ENCODE measurements around the gene MINK1. TPM values are rescaled to one million over a fixed set of nuclear protein-coding genes. Genes with fewer than 3 reads are reported as not detected.

The MINK1 gene
- total RNA-seq, result 47.6 TPM
- long read RNA-seq, full-length matches to known transcripts, result 3 of 97 reads
- long read RNA-seq, partial matches to known transcripts, result 66 of 97 reads
- long read RNA-seq, other reads (novel, unspliced or antisense), result 28 of 97 reads

GRCh38 chr17:4833178-4833940, at the start of gene MINK1:
TSS of gene MINK1 (plus strand) at chr17:4833340. CDS start at chr17:4833584, 244 bp downstream.
- intact Hi-C loops (cut with DNase I), result loop anchor here (10.0 kb wide), 1 partner anchor 51 kb away; no protein-coding TSS in a partner anchor
- DNase-seq (peak; percentile 93), ATAC-seq (ENCODE audit: poor library complexity) (peak; percentile 97)

- no peak for ATAC-seq (ENCODE audit: poor library complexity)
- DNase-seq, result no peak
- intact Hi-C loops (cut with DNase I), result loop anchor here (2.0 to 10.0 kb wide), 2 partner anchors 51 to 103 kb away; partner anchors contain the start of genes CXCL16, MED11 and ZMYND15
Measured at GRCh38 chr17:4785311-4786105, 47.6 kb upstream of the MINK1 start.

DNA sequence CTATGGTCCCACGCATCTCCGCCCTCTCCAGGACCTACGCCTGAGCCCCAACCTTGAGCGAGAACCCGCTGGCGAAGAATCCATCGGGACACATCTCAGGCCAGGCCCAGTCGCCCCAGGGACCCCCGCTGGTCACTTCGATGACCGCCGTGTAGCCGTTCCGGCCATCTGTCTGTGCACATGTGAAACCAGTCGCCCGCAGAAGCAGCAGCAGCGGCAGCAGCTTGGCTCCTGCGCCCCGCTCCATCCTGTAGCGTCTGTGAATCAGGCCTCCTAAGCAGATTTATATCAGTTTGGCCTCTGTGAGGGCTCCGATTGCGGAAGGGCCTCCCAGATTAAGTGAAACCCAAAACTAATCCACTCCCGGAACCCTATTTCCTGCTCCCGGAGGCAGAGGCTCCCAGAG, 47.0 kb upstream of the MINK1 start, which contains the start of gene VMO1:
TSS of gene VMO1 (minus strand) at position 259 of the 406 bp plus-strand sequence. CDS start at position 247, 12 bp downstream.
- ATAC-seq (ENCODE audit: poor library complexity) (no peak), DNase-seq (no peak)

DNA sequence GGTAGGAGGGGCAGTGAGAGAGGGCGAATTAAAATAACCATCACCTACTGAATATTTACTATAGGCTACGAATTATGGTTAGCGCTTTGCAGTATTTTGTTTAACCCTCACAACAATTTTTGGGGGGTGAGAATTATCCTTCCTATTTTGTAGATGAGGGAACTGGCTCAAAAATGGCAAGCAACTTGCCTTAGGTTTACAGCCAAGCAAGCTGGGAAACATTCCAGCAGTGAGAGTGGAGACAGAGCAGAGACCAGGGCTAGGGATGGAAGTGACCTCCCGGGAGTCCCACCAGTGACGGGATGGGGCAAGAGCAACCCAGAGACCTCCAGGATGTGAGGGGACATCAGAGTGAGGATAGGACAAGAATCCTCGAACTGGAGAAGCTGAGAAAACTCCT, 46.6 kb upstream of the MINK1 start:
- no peak for ATAC-seq (ENCODE audit: poor library complexity)
- DNase-seq, result no peak
- intact Hi-C loops (cut with DNase I), result loop anchor here (2.0 to 10.0 kb wide), 2 partner anchors 52 to 102 kb away; partner anchors contain the start of genes CXCL16, MED11 and ZMYND15

More for the DNA sequence above, 47.0 kb upstream of the MINK1 start, which contains the start of gene VMO1:
- intact Hi-C loops (cut with DNase I), result loop anchor here (2.0 to 10.0 kb wide), 2 partner anchors 51 to 103 kb away; partner anchors contain the start of genes CXCL16, MED11 and ZMYND15

DNA sequence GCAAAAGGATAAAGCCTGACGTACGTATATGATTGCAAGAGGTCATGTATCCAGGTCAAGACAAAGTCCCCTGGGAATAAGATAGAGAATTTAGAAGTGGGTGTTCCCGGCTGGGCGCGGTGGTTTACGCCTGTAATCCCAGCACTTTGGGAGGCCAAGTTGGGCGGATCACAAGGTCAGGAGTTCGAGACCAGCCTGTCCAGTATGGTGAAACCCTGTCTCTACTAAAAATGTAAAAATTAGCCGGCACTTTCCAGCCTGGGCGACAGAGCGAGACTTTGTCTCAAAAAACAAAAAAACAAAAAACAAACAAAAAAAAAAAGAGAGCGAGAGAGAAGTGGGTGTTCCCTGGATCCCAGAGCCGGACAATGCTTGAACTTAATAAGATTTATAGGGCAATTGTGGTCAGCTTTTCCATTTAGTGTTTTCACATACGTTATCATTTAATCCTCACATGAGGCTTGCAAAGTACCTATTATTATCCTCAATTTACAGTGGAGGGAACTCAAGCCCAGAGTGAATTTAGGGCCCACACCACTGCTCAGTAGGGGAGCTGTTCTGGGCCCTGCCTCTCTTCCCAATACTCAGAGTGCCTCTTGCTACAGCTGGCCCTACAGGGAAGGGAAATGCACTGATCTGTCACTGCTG, 44.9 kb upstream of the MINK1 start:
- DNase-seq (no peak), ATAC-seq (ENCODE audit: poor library complexity) (no peak)
- intact Hi-C loops (cut with DNase I), result loop anchor here (10.0 kb wide), 1 partner anchor 53 kb away; the partner anchor contains the start of genes CXCL16, MED11 and ZMYND15

GRCh38 chr17:4788807-4789700, 44.1 kb upstream of the MINK1 start, which contains the start of gene GLTPD2:
TSS of gene GLTPD2 (plus strand) at chr17:4788964. CDS start at chr17:4789012, 48 bp downstream.
- intact Hi-C loops (cut with DNase I), result loop anchor here (10.0 kb wide), 1 partner anchor 54 kb away; the partner anchor contains the start of genes CXCL16, MED11 and ZMYND15
- ATAC-seq (ENCODE audit: poor library complexity) (no peak), DNase-seq (no peak)

DNA sequence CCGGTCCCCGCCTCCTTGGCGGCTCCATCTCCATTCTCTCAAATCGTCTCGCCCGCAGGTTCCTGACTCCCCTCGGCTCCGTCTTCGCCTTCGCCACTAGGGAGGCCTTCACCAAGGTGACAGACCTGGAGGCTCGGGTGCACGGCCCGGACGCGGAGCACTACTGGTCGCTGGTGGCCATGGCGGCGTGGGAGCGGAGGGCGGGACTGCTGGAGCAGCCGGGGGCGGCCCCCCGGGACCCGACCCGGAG, 43.5 kb upstream of the MINK1 start:
- intact Hi-C loops (cut with DNase I), result loop anchor here (10.0 kb wide), 1 partner anchor 55 kb away; the partner anchor contains the start of genes CXCL16, MED11 and ZMYND15
- no peak for DNase-seq
- no peak for ATAC-seq (ENCODE audit: poor library complexity)

- ATAC-seq (ENCODE audit: poor library complexity), result peak; percentile 97
- DNase-seq, result peak; percentile 91
- intact Hi-C loops (cut with DNase I), result loop anchor here (10.0 kb wide), 1 partner anchor 55 kb away; the partner anchor contains the start of genes CXCL16, MED11 and ZMYND15
Measured at GRCh38 chr17:4789951-4790704, 43.0 kb upstream of the MINK1 start.

DNA sequence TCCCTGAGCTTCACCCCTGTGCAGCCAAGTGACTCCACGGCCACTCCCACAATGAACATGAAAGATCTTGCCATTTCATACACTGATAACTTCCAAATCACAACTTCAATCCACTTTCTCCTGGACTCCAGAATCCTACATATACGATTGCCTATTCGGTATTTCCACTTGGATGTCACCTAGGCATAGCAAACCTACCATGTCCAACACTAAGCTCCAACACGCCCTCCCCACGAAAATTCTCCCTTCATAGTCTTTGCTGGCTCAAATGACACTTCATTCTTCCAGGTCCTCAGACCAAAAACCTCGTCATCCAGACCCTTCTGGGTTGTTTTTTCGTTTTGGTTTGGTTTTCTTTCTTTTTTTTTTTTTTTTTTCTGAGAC, 42.4 kb upstream of the MINK1 start:
- intact Hi-C loops (cut with DNase I), result no loop called here
- ATAC-seq (ENCODE audit: poor library complexity) (no peak), DNase-seq (no peak)

DNA sequence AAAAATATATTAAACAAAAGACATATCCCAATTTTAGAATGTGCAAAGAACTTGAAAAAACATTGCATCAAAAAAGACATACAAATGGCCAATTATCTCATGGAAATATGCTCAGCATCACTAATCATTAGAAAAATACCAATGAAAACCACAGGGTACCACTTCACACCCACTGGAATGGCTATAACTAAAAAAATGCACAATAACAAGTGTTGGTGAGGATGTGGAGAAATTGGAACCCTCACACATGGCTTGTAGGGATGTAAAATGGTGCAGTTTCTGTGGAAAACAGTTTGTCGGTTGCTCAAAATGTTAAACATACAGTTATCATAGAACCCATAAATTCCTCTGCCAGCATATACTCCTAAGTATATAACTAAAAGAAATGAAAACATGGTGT, 38.0 kb upstream of the MINK1 start:
- DNase-seq (no peak), ATAC-seq (ENCODE audit: poor library complexity) (no peak)
- intact Hi-C loops (cut with DNase I), result loop anchor here (5.0 kb wide), 1 partner anchor 42 kb away; no protein-coding TSS in a partner anchor

- ATAC-seq (ENCODE audit: poor library complexity) (peak; percentile 21), DNase-seq (no peak)
- intact Hi-C loops (cut with DNase I), result loop anchor here (5.0 kb wide), 1 partner anchor 41 kb away; no protein-coding TSS in a partner anchor
Measured at GRCh38 chr17:4796552-4796920, 36.6 kb upstream of the MINK1 start.

- DNase-seq (no peak), ATAC-seq (ENCODE audit: poor library complexity) (no peak)
- intact Hi-C loops (cut with DNase I), result no loop called here
Measured at GRCh38 chr17:4800462-4801196, 32.5 kb upstream of the MINK1 start.

- DNase-seq (no peak), ATAC-seq (ENCODE audit: poor library complexity) (no peak)
- intact Hi-C loops (cut with DNase I), result no loop called here
Measured at GRCh38 chr17:4802228-4802627, 30.9 kb upstream of the MINK1 start, which contains the start of gene C17orf114. TSS of gene C17orf114 (minus strand) at chr17:4802328.

DNA sequence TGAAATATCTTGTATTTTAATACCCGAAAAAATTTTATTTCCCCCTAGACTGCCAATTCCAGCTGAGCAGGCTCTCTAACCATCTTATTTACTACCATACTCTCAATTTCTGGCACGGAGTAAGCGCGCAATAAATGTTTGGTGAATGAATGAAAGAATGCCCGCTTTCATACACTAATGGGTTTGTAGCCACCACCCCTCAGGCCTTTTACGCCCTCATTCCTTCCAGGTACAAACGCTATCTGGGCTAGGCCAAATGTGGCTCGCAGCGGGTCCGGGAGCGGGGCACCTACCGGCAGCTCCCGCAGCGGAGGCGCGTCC, 26.7 kb upstream of the MINK1 start:
- ATAC-seq (ENCODE audit: poor library complexity) (no peak), DNase-seq (peak; percentile 45)
- intact Hi-C loops (cut with DNase I), result no loop called here

DNA sequence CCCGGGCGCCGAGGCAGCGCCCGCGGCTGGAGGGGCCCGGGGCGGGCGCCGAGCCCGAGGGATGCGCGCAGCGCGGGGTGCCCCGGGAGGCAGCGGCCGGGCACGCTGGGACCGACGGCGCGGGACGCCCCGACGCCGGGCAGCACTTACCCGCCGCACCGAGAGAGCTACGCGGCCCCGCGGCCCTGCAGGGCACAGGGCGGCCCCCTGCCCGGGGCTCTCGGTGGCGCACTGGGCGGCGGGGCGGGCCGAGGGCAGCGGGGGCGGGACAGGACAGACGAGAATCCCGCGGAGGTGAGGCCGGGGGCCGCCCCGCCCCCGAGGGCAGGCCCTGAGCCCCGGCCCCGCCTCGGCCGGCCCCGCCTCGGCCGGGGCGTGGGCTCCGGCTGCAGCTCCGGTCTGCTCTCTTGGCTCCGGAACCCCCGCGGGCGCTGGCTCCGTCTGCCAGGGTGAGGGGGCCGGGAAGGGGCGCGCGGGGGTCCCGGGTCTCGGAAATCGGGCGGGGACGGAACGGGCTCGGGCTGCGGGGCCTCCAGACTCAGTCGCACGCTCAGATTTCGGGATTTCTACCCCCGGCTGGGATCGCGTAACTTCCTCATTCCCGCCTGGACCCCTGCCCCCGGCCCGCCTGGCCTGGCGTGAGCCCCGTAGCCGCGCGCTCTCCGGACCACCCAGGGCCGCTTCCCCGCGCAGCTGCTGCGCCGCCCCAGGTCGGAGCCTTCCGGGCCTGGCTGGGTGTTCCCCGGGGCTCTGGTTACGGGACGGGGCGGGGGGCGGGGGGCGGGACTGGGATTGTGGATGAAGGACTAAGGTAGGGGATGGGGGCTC, 26.1 kb upstream of the MINK1 start, which contains the start of gene PLD2:
TSS of gene PLD2 (plus strand) at position 376 of the 828 bp plus-strand sequence. CDS start 621 bp downstream, outside the sequence.
- ATAC-seq (ENCODE audit: poor library complexity), result peak; percentile 98
- intact Hi-C loops (cut with DNase I), result no loop called here
- peak; percentile 94 for DNase-seq
